AG10803 (cell line): ENCODE results near the gene KLHL9.

Experiments
- DNase-seq: peaks from one replicate; pipeline ENCODE4 v3.0.0; 2010; ENCODE audit warnings: low read depth
- H3K4me3 ChIP-seq: 2 replicates; pipeline ENCODE4 v1.5.1; 2011; ENCODE audit warnings: mild to moderate bottlenecking, low read length, control low read depth
- CTCF ChIP-seq: conservative IDR thresholded peaks from 2 replicates; pipeline ENCODE4 v1.5.1; 2011; ENCODE audit warnings: mild to moderate bottlenecking, low read length, control low read depth, inconsistent platforms

The KLHL9 gene

GRCh38 chr9:21294364-21294774 lies 40.8 kb downstream of the KLHL9 start:
- no peak for TF ChIP-seq CTCF
- no peak for DNase-seq
- no peak overlapping the region for H3K4me3 ChIP-seq

- no peak for TF ChIP-seq CTCF
- H3K4me3 ChIP-seq: no peak overlapping the region
- no peak for DNase-seq
Measured at GRCh38 chr9:21289848-21290247, 45.4 kb downstream of the KLHL9 start.

GRCh38 chr9:21287280-21287679 lies 47.9 kb downstream of the KLHL9 start:
- H3K4me3 ChIP-seq: no peak overlapping the region
- TF ChIP-seq CTCF: no peak
- no peak for DNase-seq

- DNase-seq: no peak
- H3K4me3 ChIP-seq: no peak overlapping the region
- TF ChIP-seq CTCF: no peak
Measured at GRCh38 chr9:21286659-21287058, 48.5 kb downstream of the KLHL9 start.

GRCh38 chr9:21286099-21286498 lies 49.1 kb downstream of the KLHL9 start:
- no peak overlapping the region for H3K4me3 ChIP-seq
- TF ChIP-seq CTCF: no peak
- DNase-seq: no peak

- no peak for TF ChIP-seq CTCF
Measured at GRCh38 chr9:21281275-21281674, 53.9 kb downstream of the KLHL9 start.

More at GRCh38 chr9:21281275-21281674, 53.9 kb downstream of the KLHL9 start:
- no peak overlapping the region for H3K4me3 ChIP-seq
- no peak for DNase-seq
